ENCODE measurements around the gene IL6. TPM values are rescaled to one million over a fixed set of nuclear protein-coding genes. Genes with fewer than 3 reads are reported as not detected.

The IL6 gene
- polyA plus RNA-seq, 1 experiment: 31.0 TPM

GRCh38 chr7:22762866-22763265 lies 35.9 kb downstream of the IL6 start:
- DNase-seq (ENCODE audit: low read depth): no peak
- ChIA-PET CTCF (no interaction called here), POLR2A (no interaction called here)
- Histone ChIP-seq H3K27me3 (ENCODE audit: control insufficient read depth, insufficient read depth, low read length) (no peaks in the 10 kb centered on the region), H3K4me3 (ENCODE audit: low read depth, low read length) (no peak overlapping the region), H3K36me3 (ENCODE audit: control insufficient read depth, insufficient read depth, low read length) (no peaks in the 10 kb centered on the region)
- TF ChIP-seq, protein P1, sequence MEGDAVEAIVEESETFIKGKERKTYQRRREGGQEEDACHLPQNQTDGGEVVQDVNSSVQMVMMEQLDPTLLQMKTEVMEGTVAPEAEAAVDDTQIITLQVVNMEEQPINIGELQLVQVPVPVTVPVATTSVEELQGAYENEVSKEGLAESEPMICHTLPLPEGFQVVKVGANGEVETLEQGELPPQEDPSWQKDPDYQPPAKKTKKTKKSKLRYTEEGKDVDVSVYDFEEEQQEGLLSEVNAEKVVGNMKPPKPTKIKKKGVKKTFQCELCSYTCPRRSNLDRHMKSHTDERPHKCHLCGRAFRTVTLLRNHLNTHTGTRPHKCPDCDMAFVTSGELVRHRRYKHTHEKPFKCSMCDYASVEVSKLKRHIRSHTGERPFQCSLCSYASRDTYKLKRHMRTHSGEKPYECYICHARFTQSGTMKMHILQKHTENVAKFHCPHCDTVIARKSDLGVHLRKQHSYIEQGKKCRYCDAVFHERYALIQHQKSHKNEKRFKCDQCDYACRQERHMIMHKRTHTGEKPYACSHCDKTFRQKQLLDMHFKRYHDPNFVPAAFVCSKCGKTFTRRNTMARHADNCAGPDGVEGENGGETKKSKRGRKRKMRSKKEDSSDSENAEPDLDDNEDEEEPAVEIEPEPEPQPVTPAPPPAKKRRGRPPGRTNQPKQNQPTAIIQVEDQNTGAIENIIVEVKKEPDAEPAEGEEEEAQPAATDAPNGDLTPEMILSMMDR (IDR thresholded peaks at IDR 0.05; ENCODE audit: insufficient read depth, low read depth, low read length): no peak

DNA sequence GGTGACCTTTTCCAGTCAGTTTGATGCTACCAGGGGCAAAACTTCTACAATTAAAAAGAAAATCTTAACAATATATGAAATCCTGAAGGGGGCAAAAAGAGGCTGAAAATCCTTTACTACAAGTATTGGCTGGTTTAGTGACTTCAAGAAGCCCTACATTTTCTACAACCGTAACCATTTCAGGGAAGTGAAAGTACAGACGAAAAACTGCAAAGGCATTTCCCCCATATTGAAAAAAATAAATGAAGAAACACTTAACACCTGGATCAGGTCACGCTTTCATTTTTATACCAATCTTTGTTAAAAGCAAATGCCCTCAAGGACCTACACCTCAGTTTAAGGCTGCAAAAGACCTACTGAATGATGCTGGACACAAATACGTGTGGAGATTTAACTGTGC lies 38.6 kb downstream of the IL6 start:
- H3K27me3 ChIP-seq (ENCODE audit: control insufficient read depth, insufficient read depth, low read length): no peaks in the 10 kb centered on the region
- CTCF ChIA-PET: no interaction called here
- no peaks in the 10 kb centered on the region for H3K36me3 ChIP-seq (ENCODE audit: control insufficient read depth, insufficient read depth, low read length)
- POLR2A ChIA-PET: no interaction called here
- TF ChIP-seq, protein P1 (IDR thresholded peaks at IDR 0.05; ENCODE audit: insufficient read depth, low read depth, low read length): no peak
- no peak overlapping the region for H3K4me3 ChIP-seq (ENCODE audit: low read depth, low read length)
- DNase-seq (ENCODE audit: low read depth): no peak

DNA sequence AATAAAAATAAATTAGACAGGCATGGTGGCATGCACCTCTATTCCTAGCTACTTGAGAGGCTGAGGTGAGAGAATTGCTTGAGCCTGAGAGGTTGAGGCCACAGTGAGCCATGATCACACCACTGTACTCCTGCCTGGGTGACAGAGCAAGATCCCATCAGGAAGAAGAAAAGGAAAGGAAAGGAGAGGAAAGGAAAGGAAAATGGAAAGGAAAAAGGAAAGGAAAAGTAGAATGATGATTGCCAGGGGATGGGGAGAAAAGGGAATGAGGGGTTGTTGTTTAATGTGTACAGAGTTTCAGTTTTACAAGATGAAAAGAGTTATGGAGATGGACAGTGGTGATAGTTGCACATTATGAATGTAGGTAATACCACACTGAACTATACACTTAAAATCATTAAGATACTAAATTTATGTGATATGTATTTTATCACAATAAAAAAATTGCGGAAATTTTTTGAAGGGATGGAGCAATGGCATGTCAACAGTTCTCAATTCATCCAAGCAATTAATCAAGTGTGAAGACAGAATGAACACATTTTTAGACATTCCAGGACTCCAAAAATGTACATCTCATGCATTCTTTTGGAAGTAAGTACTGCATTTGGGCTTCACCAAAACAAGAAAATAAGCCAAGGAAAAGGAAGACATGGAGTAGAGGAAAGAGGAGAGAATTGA lies 44.3 kb downstream of the IL6 start:
- no peak overlapping the region for H3K4me3 ChIP-seq (ENCODE audit: low read depth, low read length)
- CTCF ChIA-PET: no interaction called here
- H3K27me3 ChIP-seq (ENCODE audit: control insufficient read depth, insufficient read depth, low read length): no peaks in the 10 kb centered on the region
- POLR2A ChIA-PET: no interaction called here
- no peak for DNase-seq (ENCODE audit: low read depth)
- TF ChIP-seq, protein P1 (IDR thresholded peaks at IDR 0.05; ENCODE audit: insufficient read depth, low read depth, low read length): no peak
- H3K36me3 ChIP-seq (ENCODE audit: control insufficient read depth, insufficient read depth, low read length): no peaks in the 10 kb centered on the region

DNA sequence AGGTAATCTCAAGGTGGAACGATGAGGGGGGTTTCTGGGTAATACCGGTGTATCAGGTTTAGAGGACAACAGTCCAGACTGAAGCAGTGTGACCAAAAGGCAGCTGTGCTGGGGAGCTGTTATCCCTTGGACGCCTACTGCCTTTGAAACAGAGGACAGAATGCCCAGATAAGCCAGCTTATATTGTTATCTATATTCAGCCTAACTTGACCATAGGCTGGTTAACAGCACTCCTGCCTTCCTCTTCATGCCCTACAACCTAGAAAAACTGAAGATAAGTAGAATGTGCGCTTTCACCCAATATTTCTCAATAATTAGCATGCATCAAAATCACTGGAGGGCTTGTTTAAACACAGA lies 44.9 kb downstream of the IL6 start:
- TF ChIP-seq, protein P1 (IDR thresholded peaks at IDR 0.05; ENCODE audit: insufficient read depth, low read depth, low read length): no peak
- ChIA-PET CTCF (no interaction called here), POLR2A (no interaction called here)
- Histone ChIP-seq H3K4me3 (ENCODE audit: low read depth, low read length) (no peak overlapping the region), H3K27me3 (ENCODE audit: control insufficient read depth, insufficient read depth, low read length) (no peaks in the 10 kb centered on the region), H3K36me3 (ENCODE audit: control insufficient read depth, insufficient read depth, low read length) (no peaks in the 10 kb centered on the region)
- DNase-seq (ENCODE audit: low read depth): no peak

GRCh38 chr7:22772885-22773284 lies 45.9 kb downstream of the IL6 start:
- Histone ChIP-seq H3K27me3 (ENCODE audit: control insufficient read depth, insufficient read depth, low read length) (no peaks in the 10 kb centered on the region), H3K36me3 (ENCODE audit: control insufficient read depth, insufficient read depth, low read length) (no peaks in the 10 kb centered on the region), H3K4me3 (ENCODE audit: low read depth, low read length) (no peak overlapping the region)
- TF ChIP-seq, protein P1 (IDR thresholded peaks at IDR 0.05; ENCODE audit: insufficient read depth, low read depth, low read length): no peak
- CTCF ChIA-PET: no interaction called here
- DNase-seq (ENCODE audit: low read depth): no peak
- POLR2A ChIA-PET: no interaction called here
